Daoy (cell line): ENCODE data around the gene GPI. TPM values are rescaled to one million over a fixed set of nuclear protein-coding genes. Genes with fewer than 3 reads are reported as not detected.

Source experiments
- total RNA-seq: library from RNA; depleted of rRNA; stranded (reverse); fragments of >200 nt; shearing (Covaris generic); gene quantifications from 2 replicates; pipeline ENCODE4 v1.2.3, GENCODE V29; 2014; rRNA removed

GPI gene
- total RNA-seq, 1 experiment from 2014 or later: 124 TPM

Other genes with a start within 250 kb of the GPI start
- gene LSM14A, start 192.7 kb upstream of the GPI start, total RNA-seq: 35.3 and 42.8 TPM in 2 replicates
- gene GARRE1, start 110.6 kb upstream of the GPI start, total RNA-seq: 8.6 and 12.2 TPM in 2 replicates
- 73.5 and 80.1 TPM in 2 replicates for gene PDCD2L, start 39.2 kb downstream of the GPI start, total RNA-seq
- 289 and 291 TPM in 2 replicates for gene UBA2, start 63.2 kb downstream of the GPI start, total RNA-seq
- gene WTIP, start 116.6 kb downstream of the GPI start, total RNA-seq: 0.83 and 8.3 TPM in 2 replicates